ENCODE measurements around the gene CNOT8.

CNOT8 gene

GRCh38 chr5:154893381-154893780 is 35.0 kb downstream of the CNOT8 start:
- H3K9me3 ChIP-seq (ENCODE audit: control insufficient read depth, low read length), result no peaks in the 10 kb centered on the region
- H3K4me1 ChIP-seq, result peaks cover 3% of the 10 kb centered on the region
- no peaks in the 10 kb centered on the region for H3K79me2 ChIP-seq
- H3K36me3 ChIP-seq (ENCODE audit: control insufficient read depth, insufficient read depth, low read length), result no peaks in the 10 kb centered on the region
- H2AFZ ChIP-seq, result no peak overlapping the region
- no peak overlapping the region for H3K4me2 ChIP-seq (ENCODE audit: low read length)
- H3K4me3 ChIP-seq (ENCODE audit: low read depth, low read length), result no peak overlapping the region
- TF ChIP-seq CTCF (IDR thresholded peaks at IDR 0.05), result no peak
- H3K9ac ChIP-seq, result no peak overlapping the region
- no peak overlapping the region for H3K27ac ChIP-seq
- H3K27me3 ChIP-seq (ENCODE audit: control insufficient read depth, insufficient read depth, low read length), result no peaks in the 10 kb centered on the region

- no peak overlapping the region for H3K4me2 ChIP-seq (ENCODE audit: low read length)
- no peaks in the 10 kb centered on the region for H3K9me3 ChIP-seq (ENCODE audit: control insufficient read depth, low read length)
- no peak overlapping the region for H3K27ac ChIP-seq
- H3K9ac ChIP-seq, result no peak overlapping the region
- no peak overlapping the region for H2AFZ ChIP-seq
- H3K79me2 ChIP-seq, result no peaks in the 10 kb centered on the region
- H3K27me3 ChIP-seq (ENCODE audit: control insufficient read depth, insufficient read depth, low read length), result no peaks in the 10 kb centered on the region
- no peak for TF ChIP-seq CTCF (IDR thresholded peaks at IDR 0.05)
- H3K4me3 ChIP-seq (ENCODE audit: low read depth, low read length), result no peak overlapping the region
- H3K36me3 ChIP-seq (ENCODE audit: control insufficient read depth, insufficient read depth, low read length), result no peaks in the 10 kb centered on the region
- peaks cover 3% of the 10 kb centered on the region for H3K4me1 ChIP-seq
Measured at GRCh38 chr5:154895606-154896561, 37.5 kb downstream of the CNOT8 start.

GRCh38 chr5:154896562-154897165 is 38.2 kb downstream of the CNOT8 start:
- H3K4me2 ChIP-seq (ENCODE audit: low read length), result no peak overlapping the region
- no peaks in the 10 kb centered on the region for H3K27me3 ChIP-seq (ENCODE audit: control insufficient read depth, insufficient read depth, low read length)
- H3K4me1 ChIP-seq, result peaks cover 3% of the 10 kb centered on the region
- H3K4me3 ChIP-seq (ENCODE audit: low read depth, low read length), result no peak overlapping the region
- no peak overlapping the region for H3K27ac ChIP-seq
- no peak for TF ChIP-seq CTCF (IDR thresholded peaks at IDR 0.05)
- no peak overlapping the region for H3K9ac ChIP-seq
- H3K9me3 ChIP-seq (ENCODE audit: control insufficient read depth, low read length), result no peaks in the 10 kb centered on the region
- H2AFZ ChIP-seq, result no peak overlapping the region
- H3K36me3 ChIP-seq (ENCODE audit: control insufficient read depth, insufficient read depth, low read length), result no peaks in the 10 kb centered on the region
- H3K79me2 ChIP-seq, result no peaks in the 10 kb centered on the region

- no peak overlapping the region for H2AFZ ChIP-seq
- H3K27ac ChIP-seq, result no peak overlapping the region
- no peaks in the 10 kb centered on the region for H3K79me2 ChIP-seq
- H3K4me3 ChIP-seq (ENCODE audit: low read depth, low read length), result no peak overlapping the region
- H3K27me3 ChIP-seq (ENCODE audit: control insufficient read depth, insufficient read depth, low read length), result no peaks in the 10 kb centered on the region
- peaks cover 3% of the 10 kb centered on the region for H3K4me1 ChIP-seq
- no peaks in the 10 kb centered on the region for H3K9me3 ChIP-seq (ENCODE audit: control insufficient read depth, low read length)
- no peak for TF ChIP-seq CTCF (IDR thresholded peaks at IDR 0.05)
- H3K4me2 ChIP-seq (ENCODE audit: low read length), result no peak overlapping the region
- no peaks in the 10 kb centered on the region for H3K36me3 ChIP-seq (ENCODE audit: control insufficient read depth, insufficient read depth, low read length)
- no peak overlapping the region for H3K9ac ChIP-seq
Measured at GRCh38 chr5:154898210-154898609, 39.8 kb downstream of the CNOT8 start.

Data from parathyroid adenoma (tissue), 2 donors.